SK-N-DZ (cell line): ENCODE results near the gene ABCA13.

Experiments used
- DNase-seq: peaks from one replicate; pipeline ENCODE4 v3.0.0-alpha.2; 2015; ENCODE audit warnings: low spot score

Gene ABCA13

DNA sequence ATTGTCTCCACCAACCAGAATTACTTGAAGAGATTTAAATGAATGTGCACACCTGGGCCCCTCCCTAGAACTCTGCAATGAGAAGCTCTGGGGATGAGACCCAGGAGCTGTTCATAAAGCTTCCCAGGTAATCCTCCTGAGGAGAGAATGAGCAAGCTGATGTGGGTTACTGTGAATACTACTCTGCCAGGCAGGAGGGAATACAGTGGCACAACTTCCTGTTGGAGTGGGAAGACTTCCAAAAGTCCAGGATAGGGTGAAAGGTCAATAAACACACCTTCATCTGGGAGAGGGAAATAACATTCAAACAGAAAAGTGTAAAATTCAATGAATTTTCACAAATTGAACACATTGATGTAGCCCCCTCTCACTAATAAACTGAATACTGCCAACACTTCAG is 351.4 kb downstream of the ABCA13 start:
- DNase-seq = no peak

DNA sequence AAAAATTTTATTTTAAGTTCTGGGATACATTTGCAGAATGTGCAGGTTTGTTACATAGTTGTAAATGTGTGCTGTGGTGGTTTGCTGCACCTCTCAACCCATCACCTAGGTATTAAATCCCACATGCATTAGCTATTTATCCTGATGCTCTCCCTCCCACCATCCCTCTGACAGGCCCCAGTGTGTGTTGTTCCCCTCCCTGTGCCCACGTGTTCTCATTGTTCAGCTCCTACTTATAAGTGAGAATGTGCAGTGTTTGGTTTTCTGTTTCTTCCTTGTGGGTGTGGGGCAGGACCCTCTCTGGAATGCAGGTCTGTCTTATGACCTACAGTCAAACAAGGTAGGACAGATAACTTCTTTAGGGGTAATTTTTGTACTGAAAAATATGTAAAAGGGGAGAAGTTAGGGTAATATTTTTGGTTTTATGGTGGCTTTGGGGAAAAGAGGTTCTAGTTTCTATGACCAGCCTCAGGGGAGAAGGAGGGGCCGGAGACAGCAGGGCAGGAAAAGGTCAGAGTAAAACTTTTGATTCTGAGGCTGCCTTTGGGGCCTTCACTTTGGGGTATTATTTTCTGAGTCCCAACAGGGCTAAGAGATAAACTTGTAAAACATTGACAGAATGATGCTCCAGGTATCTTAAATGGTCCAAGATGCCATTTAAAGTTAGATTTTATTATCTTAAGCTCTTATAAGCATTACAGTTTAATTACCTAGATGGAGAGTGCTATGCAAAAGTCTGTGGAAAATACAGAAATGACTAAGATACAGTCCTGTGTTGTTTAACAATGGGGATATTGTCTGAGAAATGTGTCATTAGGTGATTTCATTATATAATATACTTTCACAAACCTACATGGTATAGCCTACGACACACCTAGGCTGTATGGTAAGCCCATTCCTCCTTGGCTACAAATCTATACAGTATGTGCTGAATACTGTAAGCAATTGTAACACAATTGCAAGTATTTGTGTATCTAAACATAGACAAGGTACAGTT is 354.8 kb downstream of the ABCA13 start:
- DNase-seq = no peak

GRCh38 chr7:48528646-48529045 is 357.4 kb downstream of the ABCA13 start:
- DNase-seq = no peak

- DNase-seq = no peak
Observed at GRCh38 chr7:48537561-48537960, 366.3 kb downstream of the ABCA13 start.

- DNase-seq = no peak
Observed at GRCh38 chr7:48540746-48541145, 369.5 kb downstream of the ABCA13 start.

DNA sequence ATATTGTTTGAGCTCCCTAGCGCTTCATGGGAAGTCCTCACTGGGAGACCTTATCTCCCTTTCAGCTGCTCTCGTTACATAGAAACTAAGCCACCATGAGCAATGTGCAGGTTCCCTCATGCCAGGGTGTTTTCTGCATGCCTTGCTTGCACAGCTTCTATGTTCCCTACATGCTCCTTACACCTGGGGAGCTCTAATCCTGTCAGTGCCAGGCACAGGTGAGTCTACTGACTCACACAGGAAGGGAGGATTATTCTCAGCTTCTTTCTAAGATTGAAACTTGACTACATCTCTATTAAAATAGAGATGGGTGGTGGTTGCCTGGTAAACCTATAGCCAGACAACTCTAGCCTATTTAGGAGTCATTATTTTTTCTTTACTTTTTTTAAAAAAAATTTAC is 377.4 kb downstream of the ABCA13 start:
- DNase-seq = no peak

DNA sequence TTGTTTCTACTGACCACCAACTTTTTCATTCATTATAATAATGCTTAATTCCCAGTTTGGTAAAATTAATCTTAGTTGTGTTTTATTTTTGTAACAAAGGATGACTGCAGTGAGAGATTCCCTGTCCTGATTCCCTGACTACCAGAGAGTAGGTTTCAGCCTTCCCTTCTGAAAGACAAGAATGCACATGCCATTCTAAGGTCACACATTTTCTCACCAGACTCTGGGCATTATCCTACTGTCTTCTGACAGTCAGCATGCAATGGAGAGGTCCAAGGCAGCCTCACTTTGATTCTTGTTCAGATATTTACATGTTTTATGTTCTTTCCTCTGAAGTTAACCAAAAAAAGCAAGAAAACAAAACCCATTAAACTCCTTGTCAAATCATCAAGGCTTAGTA is 380.4 kb downstream of the ABCA13 start:
- no peak for DNase-seq

DNA sequence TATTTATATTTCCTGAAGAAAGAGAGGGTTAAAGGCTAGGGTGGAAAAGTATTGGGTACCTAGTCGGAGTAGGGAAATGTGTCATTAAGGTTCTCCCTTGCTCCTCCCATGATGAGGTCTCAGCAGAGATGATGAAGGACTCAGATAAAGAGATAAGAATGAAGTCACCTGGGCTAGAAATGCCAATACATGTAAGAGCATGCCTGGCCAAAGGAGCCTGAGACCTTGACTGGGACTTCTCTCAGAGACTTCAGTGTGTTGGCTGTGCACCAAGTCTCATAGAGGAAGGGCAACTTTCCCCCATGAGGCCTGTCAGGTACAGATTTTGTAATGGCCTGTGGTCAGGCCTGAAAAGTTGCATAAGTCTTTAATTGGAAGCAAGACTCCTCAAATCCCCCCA is 392.1 kb downstream of the ABCA13 start:
- no peak for DNase-seq

GRCh38 chr7:48575516-48575915 is 404.3 kb downstream of the ABCA13 start:
- no peak for DNase-seq

DNA sequence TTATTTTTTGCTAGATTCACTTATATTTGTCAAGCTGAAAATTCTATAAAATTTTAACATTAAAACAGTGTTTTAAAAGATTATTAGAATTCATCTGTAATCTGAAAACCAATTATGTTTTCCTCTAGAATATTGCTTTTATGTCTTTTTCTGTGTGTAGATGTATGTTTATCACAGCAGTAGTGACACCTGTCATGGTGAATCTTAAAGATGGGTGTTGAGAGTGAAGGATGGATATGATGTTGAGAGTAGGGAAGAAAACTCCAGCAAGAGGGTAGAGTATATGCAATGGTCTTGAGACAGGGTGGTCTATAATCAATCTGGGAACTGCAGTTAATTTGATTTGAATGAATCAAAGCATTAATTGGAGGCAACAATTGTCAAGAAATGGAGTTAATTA is 416.2 kb downstream of the ABCA13 start:
- no peak for DNase-seq

GRCh38 chr7:48594349-48594748 is 423.1 kb downstream of the ABCA13 start:
- DNase-seq = no peak

GRCh38 chr7:48595756-48596155 is 424.5 kb downstream of the ABCA13 start:
- DNase-seq = no peak

GRCh38 chr7:48610705-48611104 is 439.4 kb downstream of the ABCA13 start:
- no peak for DNase-seq

DNA sequence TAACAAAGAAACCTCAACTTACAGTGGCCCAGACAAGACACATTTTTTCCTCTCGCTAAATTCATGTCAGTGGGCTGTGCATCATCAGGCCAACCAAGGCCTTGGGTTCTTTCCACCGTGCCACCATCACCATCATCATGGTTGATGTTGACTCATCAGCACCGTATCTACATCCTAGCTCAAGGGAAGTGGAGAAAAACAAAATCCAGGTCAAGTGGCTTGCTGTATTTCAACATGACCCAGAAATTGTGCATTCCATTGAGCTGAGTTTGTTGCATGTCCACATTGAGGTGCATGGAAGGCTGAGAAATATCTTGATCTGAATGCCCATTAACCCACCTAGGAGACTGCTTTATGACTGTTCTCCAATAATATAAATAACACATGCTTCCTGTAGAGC is 440.7 kb downstream of the ABCA13 start:
- DNase-seq = no peak

DNA sequence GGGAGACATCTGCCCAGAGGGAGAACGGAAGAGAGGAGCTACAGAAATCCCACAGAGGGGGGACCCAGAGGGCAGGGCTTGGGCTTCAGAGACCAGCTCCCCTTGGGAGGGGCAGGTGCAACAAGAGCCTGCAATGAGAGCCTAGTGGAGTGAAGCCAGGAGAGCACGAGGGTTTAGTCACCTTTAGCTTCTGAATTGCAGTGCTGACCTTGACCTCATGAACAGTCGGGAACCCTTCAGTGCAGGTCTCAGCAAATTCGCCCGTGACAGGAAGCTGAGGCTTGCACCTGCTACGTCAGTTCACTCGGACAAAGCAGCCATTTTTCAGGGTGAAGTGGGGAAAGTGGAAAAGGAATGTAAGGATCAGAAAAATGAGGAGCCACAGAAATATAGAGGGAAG is 446.2 kb downstream of the ABCA13 start:
- no peak for DNase-seq

DNA sequence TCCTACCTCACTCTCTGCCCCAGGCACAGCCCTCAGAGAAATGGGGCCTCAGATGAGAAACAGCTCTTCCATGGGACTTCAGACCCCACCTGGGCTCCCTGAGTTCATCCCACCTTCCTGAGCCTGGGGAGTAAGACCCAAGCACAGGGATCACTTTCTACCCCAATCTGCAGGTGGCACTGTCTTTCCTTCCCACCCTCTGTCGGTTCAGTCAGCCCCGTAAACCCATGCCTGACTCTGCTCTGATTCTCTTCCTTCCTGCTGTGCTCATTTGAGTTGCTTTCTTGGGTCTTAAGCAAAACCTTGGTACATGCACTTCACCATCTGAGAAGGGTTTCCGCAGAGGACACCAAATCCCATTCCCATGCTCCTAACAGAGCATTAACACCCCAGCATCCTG is 446.7 kb downstream of the ABCA13 start:
- DNase-seq = no peak

- DNase-seq = no peak
Observed at GRCh38 chr7:48621076-48621475, 449.8 kb downstream of the ABCA13 start.

GRCh38 chr7:48627164-48627563 is 455.9 kb downstream of the ABCA13 start:
- no peak for DNase-seq

- DNase-seq = no peak
Observed at GRCh38 chr7:48628793-48629349, 457.6 kb downstream of the ABCA13 start.

DNA sequence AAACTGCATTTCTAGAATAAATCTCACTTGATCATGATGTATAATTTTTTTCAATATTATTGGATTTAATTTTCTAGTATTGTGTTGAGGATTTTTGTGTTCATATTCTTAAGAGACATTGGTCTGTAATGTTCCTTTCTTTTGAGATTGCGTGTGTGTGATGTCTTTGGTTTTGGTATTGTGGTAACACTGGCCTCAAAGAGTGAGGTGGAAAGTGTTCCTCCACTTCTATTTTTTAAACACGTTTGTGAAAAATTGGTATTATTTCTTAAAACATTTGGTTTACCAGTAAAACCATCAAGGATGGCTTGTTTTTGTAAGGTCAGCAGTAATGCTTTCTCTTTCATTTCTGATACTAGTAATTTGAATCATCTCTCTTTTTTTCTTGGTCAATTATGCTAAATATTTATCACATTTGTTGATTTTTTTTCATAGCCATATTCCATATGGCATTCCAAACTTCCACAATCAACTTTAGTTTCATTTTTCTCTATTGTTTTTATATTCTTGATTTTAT is 462.9 kb downstream of the ABCA13 start:
- DNase-seq = no peak

DNA sequence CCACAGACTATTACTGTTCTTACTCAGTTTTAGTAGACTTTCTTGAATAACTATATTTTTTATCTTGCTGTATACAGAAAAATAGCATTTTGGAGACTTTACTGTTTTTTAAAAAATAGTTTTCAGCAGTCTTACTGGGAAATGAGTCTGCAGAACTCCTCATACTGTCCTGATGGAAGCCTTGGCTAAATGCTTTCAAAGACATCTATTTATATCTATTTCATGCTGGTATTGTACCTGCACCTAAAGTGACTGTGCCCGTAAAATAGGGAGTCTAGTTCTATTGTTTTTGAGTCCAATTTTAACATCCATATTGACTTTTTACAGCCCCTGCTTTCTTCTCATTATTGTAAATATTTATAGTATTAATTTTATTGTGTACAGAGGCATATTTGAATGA is 464.5 kb downstream of the ABCA13 start:
- DNase-seq = no peak

- DNase-seq = no peak
Observed at GRCh38 chr7:48636391-48637015, 465.2 kb downstream of the ABCA13 start.
